GM19035 (cell line): ENCODE data around the gene TRAPPC2L.

Source experiments
- ATAC-seq: cut with Tn5 transposase; IDR thresholded peaks from one replicate; pipeline ENCODE4 v1.9.1; 2021; ENCODE audit not compliant: unreplicated experiment

Gene TRAPPC2L

DNA sequence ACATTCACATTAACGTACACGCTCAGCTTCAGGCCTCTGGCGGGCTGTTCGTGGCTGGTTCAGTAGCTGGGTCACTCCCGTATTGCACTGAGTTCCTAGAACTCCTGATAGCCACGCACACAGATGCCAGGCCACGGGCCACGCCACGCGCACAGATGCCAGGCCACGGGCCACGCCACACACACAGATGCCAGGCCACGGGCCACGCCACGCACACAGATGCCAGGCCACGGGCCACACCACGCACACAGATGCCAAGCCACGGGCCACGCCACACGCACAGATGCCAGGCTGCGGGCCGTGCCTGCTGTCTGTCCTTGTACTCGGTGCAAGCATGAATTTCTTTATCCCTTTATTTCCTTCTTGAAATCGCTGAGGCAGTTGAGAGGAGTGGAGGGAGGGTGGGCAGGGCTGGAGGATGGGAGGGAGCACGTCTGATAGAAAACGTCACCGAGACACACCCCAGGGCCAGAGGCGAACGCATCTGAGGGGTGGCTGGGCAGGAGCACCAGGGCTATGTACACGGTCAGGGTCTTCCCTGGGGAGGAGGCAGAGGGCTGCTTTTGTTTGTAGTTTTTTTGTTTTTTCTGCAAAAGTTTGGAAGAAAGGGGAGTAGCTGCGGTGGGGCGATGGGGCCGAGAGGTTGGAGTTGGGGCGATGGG lies 18.1 kb downstream of the TRAPPC2L start:
- ATAC-seq = no peak

DNA sequence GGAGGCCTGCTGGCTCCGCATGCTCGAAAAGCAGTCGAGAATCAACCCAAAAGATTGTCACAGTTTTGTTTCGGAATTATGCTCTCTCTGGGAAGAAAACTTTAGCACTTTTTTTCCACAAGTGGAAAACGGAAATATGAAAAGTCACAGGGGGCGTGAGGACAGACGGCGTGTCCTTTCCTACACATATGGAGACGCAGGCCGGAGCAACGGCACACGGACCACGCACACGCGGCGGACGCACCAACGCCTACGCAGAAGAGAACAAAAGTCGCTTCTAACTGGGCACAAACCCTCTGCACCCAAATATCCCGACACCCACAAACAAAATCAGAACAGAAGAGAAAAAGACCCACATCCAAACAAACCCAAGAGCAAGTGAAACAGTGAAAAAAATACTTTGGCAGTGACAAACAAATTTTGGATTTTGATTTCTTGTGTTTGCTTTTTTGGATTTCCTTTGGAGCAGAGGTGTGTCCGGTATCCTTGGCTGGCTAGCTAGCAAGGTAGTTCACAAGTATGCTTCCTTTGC lies 18.8 kb downstream of the TRAPPC2L start:
- ATAC-seq = no peak

- no peak for ATAC-seq
Observed at GRCh38 chr16:88876942-88877526, 20.1 kb downstream of the TRAPPC2L start.

DNA sequence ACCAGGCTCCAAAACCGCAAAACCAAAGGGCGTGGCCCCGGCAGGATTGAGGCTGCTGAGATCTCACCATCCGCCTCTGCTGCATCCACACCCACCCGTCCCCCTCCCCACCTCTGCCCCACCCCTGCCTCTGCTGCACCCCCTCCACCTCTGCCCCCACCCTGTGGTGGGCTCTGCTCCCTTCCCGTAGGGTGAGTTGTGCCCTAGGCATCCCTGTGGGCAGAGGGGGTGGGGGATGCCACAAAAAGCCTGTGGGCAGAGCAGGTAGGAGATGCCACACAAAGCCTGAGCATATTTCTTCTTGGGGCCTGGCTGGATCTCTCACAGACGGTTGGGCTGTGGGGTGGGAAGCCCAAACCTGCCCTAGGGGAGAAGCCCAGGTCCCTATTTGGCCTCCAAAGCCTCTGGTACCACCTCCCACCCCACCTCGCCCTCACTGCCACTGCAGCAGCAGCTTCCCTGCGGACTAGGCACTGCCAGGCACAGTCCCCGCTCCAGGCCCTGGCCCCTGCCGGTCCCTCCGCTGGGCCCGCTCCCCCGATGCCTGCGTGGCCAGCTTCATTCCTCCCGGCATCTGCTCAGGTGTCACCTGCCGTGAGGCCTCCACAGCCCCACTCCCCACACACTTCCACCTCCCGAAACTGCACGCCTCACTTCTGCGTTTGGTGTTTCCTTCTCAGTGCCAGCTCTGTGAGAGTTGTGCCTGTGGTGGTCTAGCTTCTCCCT lies 20.8 kb downstream of the TRAPPC2L start:
- ATAC-seq = no peak

- ATAC-seq = no peak
Observed at GRCh38 chr16:88878356-88878755, 21.4 kb downstream of the TRAPPC2L start.

DNA sequence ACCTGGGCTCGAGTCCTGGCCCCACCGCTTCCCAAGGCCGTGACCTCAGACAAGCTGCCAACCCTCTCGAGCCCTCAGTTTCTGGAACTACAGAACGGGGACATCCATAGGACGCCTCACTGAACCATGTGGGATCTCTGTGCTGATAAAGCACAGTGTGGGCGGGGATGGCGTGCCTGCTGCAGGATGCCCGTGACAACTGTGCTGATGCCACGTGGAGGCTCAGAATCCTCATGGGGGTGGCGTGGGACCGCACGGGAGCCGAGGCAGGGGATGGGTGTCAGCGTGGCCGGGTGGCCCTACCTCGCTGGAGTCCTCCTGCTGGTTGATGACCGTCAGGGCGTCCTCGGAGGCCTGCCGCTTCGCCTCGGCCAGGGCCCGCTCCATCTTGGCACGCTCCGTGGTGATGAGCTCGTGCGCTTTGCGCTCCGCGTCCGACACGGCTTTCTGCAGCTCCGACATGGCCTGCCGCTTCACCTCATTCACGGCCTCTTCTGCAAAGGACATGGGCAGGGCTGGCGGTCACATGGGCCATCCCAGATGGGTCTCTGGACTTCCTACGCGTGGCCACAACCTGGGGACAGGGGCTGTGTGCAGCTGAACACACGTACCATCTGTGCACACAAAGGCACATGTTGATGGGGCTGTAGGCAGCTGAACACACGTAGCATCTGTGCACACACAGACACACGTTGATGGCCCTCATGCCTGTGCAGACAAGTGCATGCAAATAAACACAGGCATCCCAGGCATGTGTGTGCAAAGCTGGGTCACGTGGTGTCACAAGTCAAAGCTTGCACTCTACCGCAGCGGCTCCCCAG lies 22.2 kb downstream of the TRAPPC2L start:
- no peak for ATAC-seq

GRCh38 chr16:88879788-88880055 lies 22.8 kb downstream of the TRAPPC2L start:
- ATAC-seq = no peak

- ATAC-seq = no peak
Observed at GRCh38 chr16:88880226-88881006, 23.5 kb downstream of the TRAPPC2L start.

- ATAC-seq = no peak
Observed at GRCh38 chr16:88881007-88881615, 24.2 kb downstream of the TRAPPC2L start.

GRCh38 chr16:88881675-88882357 lies 24.9 kb downstream of the TRAPPC2L start:
- ATAC-seq = no peak

DNA sequence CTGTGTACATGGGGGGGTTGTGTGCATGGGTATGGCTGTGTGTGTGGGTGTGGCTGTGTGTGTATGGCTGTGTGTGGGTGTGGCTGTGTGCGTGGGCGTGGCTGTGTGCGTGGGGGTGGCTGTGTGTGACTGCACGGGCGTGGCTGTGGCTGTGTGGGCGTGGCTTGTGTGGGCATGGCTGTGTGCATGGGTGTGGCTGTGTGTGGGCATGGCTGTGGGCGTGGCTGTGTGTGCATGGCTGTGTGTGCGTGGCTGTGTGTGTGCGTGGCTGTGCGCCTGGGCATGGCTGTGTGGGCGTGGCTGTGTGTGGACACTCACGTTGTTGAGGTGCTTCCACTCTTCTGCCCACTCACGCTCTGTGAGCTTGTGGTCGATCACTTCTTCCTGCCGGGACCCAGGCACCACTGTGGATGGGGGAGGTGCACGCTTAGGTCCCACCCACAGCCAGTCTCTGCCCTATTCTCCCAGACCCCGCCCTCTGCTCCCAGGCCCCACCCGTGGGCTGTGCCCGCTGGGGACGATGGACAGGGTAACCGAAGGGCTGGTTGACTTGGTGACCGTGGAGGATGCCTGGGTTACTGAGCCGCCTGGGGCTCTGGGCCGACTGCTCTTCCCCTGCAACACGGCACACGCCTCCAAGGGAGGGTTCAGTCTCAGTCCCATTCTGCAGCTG lies 25.6 kb downstream of the TRAPPC2L start:
- no peak for ATAC-seq

GRCh38 chr16:88883117-88883895 lies 26.4 kb downstream of the TRAPPC2L start:
- no peak for ATAC-seq

- no peak for ATAC-seq
Observed at GRCh38 chr16:88883946-88884345, 27.0 kb downstream of the TRAPPC2L start.

- no peak for ATAC-seq
Observed at GRCh38 chr16:88884569-88885271, 27.8 kb downstream of the TRAPPC2L start.

DNA sequence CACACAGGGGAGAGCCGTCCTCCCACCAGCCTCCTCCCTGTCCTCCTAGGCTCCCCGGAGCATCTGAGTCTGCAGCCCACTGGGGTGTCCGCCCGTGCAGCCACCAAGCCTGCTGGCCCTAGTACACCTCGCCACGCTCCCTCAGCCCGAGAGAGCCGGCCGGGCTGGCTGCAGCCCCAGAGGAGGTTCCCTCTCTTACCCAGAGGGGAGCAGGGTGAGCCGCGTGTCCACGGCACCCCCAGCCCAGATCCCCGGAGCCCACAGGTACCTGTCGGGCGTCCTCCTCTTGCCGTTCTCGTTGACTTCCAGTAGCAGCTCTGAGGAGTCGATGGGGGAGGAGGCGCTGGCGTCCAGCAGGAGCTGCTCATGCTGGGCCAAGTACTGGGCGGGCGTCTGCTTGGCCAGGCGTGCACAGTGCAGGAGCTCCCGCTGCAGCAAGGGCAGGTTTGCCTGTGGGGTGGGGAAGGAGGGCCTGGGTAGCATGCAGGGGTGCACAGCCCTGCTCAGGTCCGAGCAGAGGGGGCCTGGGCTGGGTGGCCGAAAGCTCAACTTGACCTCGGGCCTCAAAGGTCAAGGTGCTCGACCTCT lies 28.9 kb downstream of the TRAPPC2L start:
- ATAC-seq = no peak

GRCh38 chr16:88886420-88886844 lies 29.5 kb downstream of the TRAPPC2L start:
- no peak for ATAC-seq

GRCh38 chr16:88886845-88887521 lies 30.1 kb downstream of the TRAPPC2L start:
- no peak for ATAC-seq
